HG03066 (cell line): Measurements from ENCODE around the gene ACRBP.
A peak's percentile ranks its signal among the peaks of the same experiment; 100 is the strongest.

ENCODE experiments used
- ATAC-seq: cut with Tn5 transposase; IDR thresholded peaks from one replicate; pipeline ENCODE4 v1.9.1; 2021; ENCODE audit warnings: low read depth; ENCODE audit not compliant: unreplicated experiment

ACRBP gene

GRCh38 chr12:6647083-6647604 is at the start of gene ACRBP:
ACRBP (minus strand) TSS chr12:6647432; CDS start chr12:6647366, 66 bp downstream.
- ATAC-seq = no peak

GRCh38 chr12:6695313-6696045 is 48.2 kb upstream of the ACRBP start:
- ATAC-seq = no peak

GRCh38 chr12:6694701-6695100 is 47.5 kb upstream of the ACRBP start:
- ATAC-seq = no peak

GRCh38 chr12:6693832-6694355 is 46.7 kb upstream of the ACRBP start:
- ATAC-seq = no peak

GRCh38 chr12:6692888-6693287 is 45.7 kb upstream of the ACRBP start:
- ATAC-seq = no peak

- ATAC-seq = no peak
Observed at GRCh38 chr12:6691473-6691872, 44.2 kb upstream of the ACRBP start.

- peak; percentile 81 for ATAC-seq
Observed at GRCh38 chr12:6688999-6689882, 42.0 kb upstream of the ACRBP start, which contains the start of gene ZNF384. ZNF384 (minus strand) TSS chr12:6689375; CDS start chr12:6679520, 9,855 bp downstream.

GRCh38 chr12:6688543-6688998 is 41.3 kb upstream of the ACRBP start:
- ATAC-seq = no peak

GRCh38 chr12:6685814-6686213 is 38.6 kb upstream of the ACRBP start:
- ATAC-seq = no peak

GRCh38 chr12:6684609-6685008 is 37.4 kb upstream of the ACRBP start:
- no peak for ATAC-seq

- no peak for ATAC-seq
Observed at GRCh38 chr12:6676962-6677361, 29.7 kb upstream of the ACRBP start.

- no peak for ATAC-seq
Observed at GRCh38 chr12:6672143-6672542, 24.9 kb upstream of the ACRBP start.

GRCh38 chr12:6667559-6668210 is 20.5 kb upstream of the ACRBP start:
- ATAC-seq = no peak

GRCh38 chr12:6666211-6666610 is 19.0 kb upstream of the ACRBP start:
- ATAC-seq = no peak

- no peak for ATAC-seq
Observed at GRCh38 chr12:6664902-6665301, 17.7 kb upstream of the ACRBP start.

GRCh38 chr12:6662906-6663742 is 15.9 kb upstream of the ACRBP start, which contains the start of gene ING4:
ING4 (minus strand) TSS chr12:6663119; CDS start chr12:6663101, 18 bp downstream.
- ATAC-seq = peak; percentile 99

- peak; percentile 29 for ATAC-seq
Observed at GRCh38 chr12:6662602-6662905, 15.3 kb upstream of the ACRBP start.

- no peak for ATAC-seq
Observed at GRCh38 chr12:6653987-6654386, 6.8 kb upstream of the ACRBP start.

- no peak for ATAC-seq
Observed at GRCh38 chr12:6653342-6653741, 6.1 kb upstream of the ACRBP start.

- ATAC-seq = no peak
Observed at GRCh38 chr12:6652391-6652790, 5.2 kb upstream of the ACRBP start.
